H1 (cell line): ENCODE results near the gene DTD1. TPM values are rescaled to one million over a fixed set of nuclear protein-coding genes. Genes with fewer than 3 reads are reported as not detected.
A peak's percentile ranks its signal among the peaks of the same experiment; 100 is the strongest.

ENCODE experiments used
- CTCF ChIA-PET: fragments of 300-600 bp; sonication (Branson Sonifier 250); formaldehyde crosslinking; loops from one replicate; lab custom pipeline; 2021; ENCODE audit not compliant: partially characterized antibody; lab: Charles Lee
- POLR2A ChIA-PET: fragments of 300-600 bp; sonication (Branson Sonifier 250); formaldehyde crosslinking; loops from one replicate; lab custom pipeline; 2021; ENCODE audit warnings: inconsistent platforms; ENCODE audit not compliant: partially characterized antibody; lab: Charles Lee
- DNase-seq, 2 experiments: peaks; one replicate each; pipeline versions ENCODE4 v3.0.0 to v3.0.0-alpha.2; 2010 to 2022; ENCODE audit warnings: low spot score in 2 of 2, low read depth in 1 of 2, mixed read lengths in 1 of 2
- FAIRE-seq: peaks from 2 replicates; lab custom pipeline; 2011; peaks lifted over from hg19 to GRCh38; lab: Jason Lieb, UNC
- H2AFZ ChIP-seq: 2 replicates; pipeline ENCODE4 v1.8.1; 2012; ENCODE audit warnings: low read length, inconsistent platforms
- H2AK5ac ChIP-seq: 2 replicates; pipeline ENCODE4 v1.6.1; 2013; ENCODE audit warnings: low read depth, low read length
- H2BK120ac ChIP-seq: replicated peaks from 2 replicates; pipeline ENCODE3; 2013; ENCODE audit warnings: low read depth, low read length, inconsistent platforms
- H2BK12ac ChIP-seq: 2 replicates; pipeline ENCODE4 v1.6.1; 2013; ENCODE audit warnings: low read depth, low read length
- H2BK15ac ChIP-seq: 2 replicates; pipeline ENCODE4 v1.6.1; 2013; ENCODE audit warnings: low read length
- H2BK20ac ChIP-seq: 2 replicates; pipeline ENCODE4 v1.6.1; 2013; ENCODE audit warnings: low read length
- H2BK5ac ChIP-seq: 2 replicates; pipeline ENCODE4 v1.6.1; 2013; ENCODE audit warnings: low read depth, low read length
- H3K14ac ChIP-seq: 2 replicates; pipeline ENCODE4 v1.6.1; 2013; ENCODE audit warnings: inconsistent platforms; ENCODE audit not compliant: insufficient read length
- H3K18ac ChIP-seq: 2 replicates; pipeline ENCODE4 v1.6.1; 2013; ENCODE audit warnings: low read length; ENCODE audit errors: extremely low read depth
- H3K23ac ChIP-seq: 2 replicates; pipeline ENCODE4 v1.6.1; 2013; ENCODE audit warnings: inconsistent platforms; ENCODE audit not compliant: insufficient read length
- H3K23me2 ChIP-seq: 2 replicates; pipeline ENCODE4 v1.6.1; 2013; ENCODE audit warnings: low read depth, low read length
- H3K27ac ChIP-seq: 2 replicates; pipeline ENCODE4 v1.6.1; 2011; ENCODE audit warnings: low read depth, low read length, inconsistent platforms
- H3K27me3 ChIP-seq, 4 experiments: replicated peaks in 1 of 4; 1 replicate in 1 of 4; 2 replicates in 3 of 4; pipeline versions ENCODE4 v1.6.1 to v1.8.1; 2011 to 2013; ENCODE audit warnings: low read length in 3 of 4, mild to moderate bottlenecking in 3 of 4, inconsistent platforms in 2 of 4, mixed read lengths in 2 of 4, moderate library complexity in 1 of 4; ENCODE audit not compliant: control insufficient read depth in 3 of 4, insufficient read depth in 3 of 4; ENCODE audit errors: extremely low read depth in 1 of 4
- H3K36me3 ChIP-seq, 4 experiments: 2 replicates each; pipeline versions ENCODE4 v1.6.1 to v1.8.1; 2011 to 2013; ENCODE audit warnings: mild to moderate bottlenecking in 4 of 4, low read length in 3 of 4, moderate library complexity in 2 of 4, control low read depth in 1 of 4, inconsistent platforms in 1 of 4; ENCODE audit not compliant: insufficient read depth in 4 of 4, control insufficient read depth in 2 of 4
- H3K4ac ChIP-seq: replicated peaks from 2 replicates; pipeline ENCODE3; 2013; ENCODE audit warnings: low read length, low read depth, mixed read lengths, inconsistent platforms; ENCODE audit not compliant: insufficient read length
- H3K4me1 ChIP-seq, 4 experiments: replicated peaks in 1 of 4; 1 replicate in 1 of 4; 2 replicates in 3 of 4; pipeline versions ENCODE4 v1.6.1 to v1.8.1; 2011 to 2013; ENCODE audit warnings: low read length in 3 of 4, inconsistent platforms in 2 of 4, mixed read lengths in 1 of 4; ENCODE audit not compliant: insufficient read depth in 4 of 4, control insufficient read depth in 3 of 4
- H3K4me2 ChIP-seq, 2 experiments: 2 replicates each; pipeline versions ENCODE4 v1.6.1 to v1.8.1; 2011 to 2013; ENCODE audit warnings: low read depth in 2 of 2, low read length in 2 of 2, control low read depth in 1 of 2, inconsistent platforms in 1 of 2, mild to moderate bottlenecking in 1 of 2; ENCODE audit not compliant: insufficient read depth in 1 of 2
- H3K4me3 ChIP-seq, 4 experiments: fragments of 200-600, 300-600 bp in 1 of 4; sonication (generic), shearing (Covaris generic), sonication (Bioruptor Twin) in 1 of 4; 2 replicates each; pipeline versions ENCODE4 v1.5.1 to v1.8.1; 2011 to 2016; ENCODE audit warnings: low read length in 4 of 4, low read depth in 3 of 4, control low read depth in 2 of 4, inconsistent platforms in 2 of 4, mild to moderate bottlenecking in 2 of 4, mixed read lengths in 1 of 4, moderate library complexity in 1 of 4; ENCODE audit not compliant: insufficient read depth in 2 of 4; ENCODE audit errors: extremely low read depth in 1 of 4
- H3K56ac ChIP-seq: replicated peaks from 2 replicates; pipeline ENCODE3; 2013; ENCODE audit warnings: low read depth, mild to moderate bottlenecking, mixed read lengths, low read length, inconsistent platforms; ENCODE audit not compliant: insufficient read length
- H3K79me1 ChIP-seq: 2 replicates; pipeline ENCODE4 v1.6.1; 2013; ENCODE audit warnings: low read depth, low read length, control low read depth
- H3K79me2 ChIP-seq, 2 experiments: 2 replicates each; pipeline versions ENCODE4 v1.6.1 to v1.8.1; 2012 to 2013; ENCODE audit warnings: low read length in 2 of 2, mild to moderate bottlenecking in 2 of 2, inconsistent platforms in 1 of 2; ENCODE audit not compliant: insufficient read depth in 2 of 2, control insufficient read depth in 1 of 2
- H3K9ac ChIP-seq, 4 experiments: replicated peaks in 1 of 4; 1 replicate in 1 of 4; 2 replicates in 3 of 4; pipeline versions ENCODE4 v1.6.1 to v1.8.1; 2011 to 2013; ENCODE audit warnings: low read depth in 3 of 4, low read length in 3 of 4, control low read depth in 2 of 4, mild to moderate bottlenecking in 2 of 4, moderate library complexity in 2 of 4, inconsistent platforms in 1 of 4; ENCODE audit errors: extremely low read depth in 1 of 4
- H3K9me3 ChIP-seq, 2 experiments: 2 replicates each; pipeline versions ENCODE4 v1.6.1 to v1.8.1; 2012 to 2013; ENCODE audit warnings: mild to moderate bottlenecking in 2 of 2, moderate library complexity in 2 of 2, control low read depth in 1 of 2, inconsistent platforms in 1 of 2, low read depth in 1 of 2, low read length in 1 of 2, mixed read lengths in 1 of 2; ENCODE audit not compliant: insufficient read depth in 2 of 2
- H4K20me1 ChIP-seq, 2 experiments: replicated peaks in 1 of 2; 2 replicates each; pipeline versions ENCODE3 to v1.8.1; 2011 to 2013; ENCODE audit warnings: inconsistent platforms in 2 of 2, low read length in 2 of 2, mild to moderate bottlenecking in 1 of 2; ENCODE audit not compliant: insufficient read depth in 2 of 2, control insufficient read depth in 1 of 2
- H4K5ac ChIP-seq: 2 replicates; pipeline ENCODE4 v1.6.1; 2013; ENCODE audit warnings: low read length, low read depth, mixed read lengths, inconsistent platforms; ENCODE audit not compliant: insufficient read length
- H4K8ac ChIP-seq: 2 replicates; pipeline ENCODE4 v1.8.0; 2013; ENCODE audit warnings: mild to moderate bottlenecking, moderate library complexity, low read length, inconsistent platforms; ENCODE audit not compliant: insufficient read depth; ENCODE audit errors: extremely low read depth
- H4K91ac ChIP-seq: replicated peaks from 2 replicates; pipeline ENCODE3; 2013; ENCODE audit warnings: low read length, mixed read lengths, inconsistent platforms; ENCODE audit not compliant: insufficient read length
- NRF1 ChIP-seq: IDR thresholded peaks from 2 replicates; pipeline ENCODE4 v1.6.1; 2011; ENCODE audit warnings: mild to moderate bottlenecking, low read depth, low read length, improper control_type of control experiment
- POU5F1 ChIP-seq: IDR thresholded peaks from 2 replicates; pipeline ENCODE4 v1.6.1; 2011; ENCODE audit warnings: low read depth, mild to moderate bottlenecking, low read length, moderate library complexity
- polyA plus RNA-seq, 7 experiments: library from polyadenylated mRNA; depleted of rRNA in 3 of 7; stranded (reverse) in 5 of 7; unstranded in 2 of 7; fragments of >200 nt in 5 of 7; fragments of 200-250 nt in 2 of 7; gene quantifications; 1 replicate in 5 of 7; 2 replicates in 1 of 7; 4 replicates in 1 of 7; pipeline versions ENCODE4 v1.2.1 to v1.2.3, GENCODE V29; 2011 to 2013; ENCODE audit warnings: missing spikeins in 2 of 7, mixed read lengths in 2 of 7
- total RNA-seq: library from RNA; stranded (reverse); fragmentation: NEBNext Ultra II Directional; extraction: Animal tissue kit (Norgen Biotek cat#: 25700); gene quantifications from 2 replicates; pipeline ENCODE4 v1.2.1, GENCODE V29; 2021

Gene DTD1
- total and polyA plus RNA-seq, 2 of the 8 experiments (the other 6 are each of a cell fraction or from before 2014, with no cell fraction given), result 49.7 to 66.6 TPM

DNA sequence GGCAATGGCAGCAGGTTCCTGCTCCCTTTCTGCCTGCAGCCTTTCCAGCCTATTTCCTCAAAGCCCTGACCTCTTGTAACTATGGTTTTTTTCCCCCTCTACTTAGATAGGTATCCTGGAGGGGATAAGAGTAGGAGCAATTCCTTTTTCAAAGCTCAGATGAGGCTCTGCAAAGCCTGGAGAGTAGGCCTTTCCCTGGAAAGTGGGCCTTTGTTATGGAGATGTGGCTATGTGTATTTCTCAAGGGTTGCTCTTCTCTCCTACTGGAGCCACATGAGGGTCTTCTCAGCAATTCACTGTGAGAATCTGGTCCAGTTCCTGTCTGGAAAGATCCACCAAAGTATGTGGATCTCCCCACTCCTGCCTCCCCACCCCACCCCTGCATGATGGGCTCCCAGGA lies 96.0 kb downstream of the DTD1 start:
- Histone ChIP-seq H2AFZ (no peak overlapping the region), H3K79me2 (0 out of 4 replicates have a peak, but pooled peaks cover 0 to 3% of the 10 kb centered on the region in 2 experiments), H2AK5ac (no peak overlapping the region; the same call in 1 of the 2 replicates), H4K91ac (no peak overlapping the region), H4K20me1 (no peaks in the 10 kb centered on the region), H3K23ac (no peak overlapping the region), H3K27ac (no peak overlapping the region), H3K27me3 (no peaks in the 10 kb centered on the region), H3K23me2 (no peaks in the 10 kb centered on the region), H2BK120ac (no peak overlapping the region), H3K36me3 (no peaks in the 10 kb centered on the region), H3K14ac (no peak overlapping the region), H3K79me1 (no peaks in the 10 kb centered on the region; the same call in 1 of the 2 replicates), H3K4me2 (peak overlapping the region; percentile 39 to 59), H2BK20ac (no peak overlapping the region), H2BK12ac (no peak overlapping the region), H3K9me3 (no peaks in the 10 kb centered on the region), H2BK5ac (no peak overlapping the region), H3K4me1 (peaks cover 4 to 14% (median 10%) of the 10 kb centered on the region in 4 experiments; a peak in 5 of 7 replicates), H3K4me3 (no peak overlapping the region), H3K18ac (no peak overlapping the region), H2BK15ac (0 out of 2 replicates have a peak overlapping the region, but pooled peaks have one; percentile 11), H3K4ac (no peak overlapping the region), H3K9ac (no peak overlapping the region), H4K5ac (no peak overlapping the region), H4K8ac (no peak overlapping the region), H3K56ac (no peak overlapping the region)
- TF ChIP-seq NRF1 (no peak), POU5F1 (0 out of 2 replicates have a peak, but pooled peaks have one; percentile 34)
- DNase-seq, result no peak
- ChIA-PET POLR2A (no interaction called here), CTCF (interaction anchor here (1.0 to 1.4 kb wide), 3 partner anchors 21 to 34 kb away, joined by 3 to 4 read pairs (median 4); no protein-coding TSS in a partner anchor)
- FAIRE-seq, result peak; percentile 88
